ENCODE results near the gene GTF3C5.
"Not testable (repeated sequence)": the region's sequence is repeated elsewhere in the genome, so short reads cannot be mapped to it uniquely, and the experiment has no call there.

GTF3C5 gene

DNA sequence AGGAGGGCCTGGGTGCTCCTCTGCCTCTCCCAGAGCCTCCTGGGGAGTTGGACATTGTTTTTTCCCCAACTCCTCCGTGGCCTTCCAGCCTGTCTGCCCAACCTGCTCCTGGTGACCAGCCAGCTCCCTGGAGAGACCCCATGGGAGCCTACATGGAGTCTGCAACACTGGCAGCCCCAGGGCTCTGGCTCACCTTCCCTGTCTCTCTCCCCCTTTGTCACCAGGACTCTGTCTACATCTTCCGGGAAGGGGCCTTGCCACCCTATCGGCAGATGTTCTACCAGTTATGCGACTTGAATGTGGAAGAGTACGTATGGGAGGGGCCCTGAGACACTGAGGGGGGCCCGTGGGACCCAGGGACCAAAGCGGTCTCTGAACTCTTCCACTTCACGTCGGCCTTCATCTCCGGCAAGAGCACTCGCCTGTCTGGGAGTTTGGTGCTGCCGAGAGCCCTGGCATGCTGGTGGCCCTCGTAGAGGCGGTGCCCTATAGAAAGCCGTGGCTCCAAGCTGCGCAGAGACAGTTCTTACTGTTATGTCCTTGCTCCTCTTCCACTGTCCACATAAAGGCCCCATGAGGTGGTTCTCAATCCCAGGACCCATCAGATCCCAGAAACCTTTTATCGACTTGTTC lies 25.1 kb downstream of the GTF3C5 start:
- DNase-seq (ENCODE audit: low read depth): no peak

GRCh38 chr9:133056533-133056932 lies 25.7 kb downstream of the GTF3C5 start:
- DNase-seq (ENCODE audit: low read depth): no peak

- DNase-seq (ENCODE audit: low read depth): no peak
These were observed 26.2 kb downstream of the GTF3C5 start for GRCh38 chr9:133057006-133057405.

- DNase-seq (ENCODE audit: low read depth): no peak
These were observed 26.8 kb downstream of the GTF3C5 start for GRCh38 chr9:133057553-133057952.

DNA sequence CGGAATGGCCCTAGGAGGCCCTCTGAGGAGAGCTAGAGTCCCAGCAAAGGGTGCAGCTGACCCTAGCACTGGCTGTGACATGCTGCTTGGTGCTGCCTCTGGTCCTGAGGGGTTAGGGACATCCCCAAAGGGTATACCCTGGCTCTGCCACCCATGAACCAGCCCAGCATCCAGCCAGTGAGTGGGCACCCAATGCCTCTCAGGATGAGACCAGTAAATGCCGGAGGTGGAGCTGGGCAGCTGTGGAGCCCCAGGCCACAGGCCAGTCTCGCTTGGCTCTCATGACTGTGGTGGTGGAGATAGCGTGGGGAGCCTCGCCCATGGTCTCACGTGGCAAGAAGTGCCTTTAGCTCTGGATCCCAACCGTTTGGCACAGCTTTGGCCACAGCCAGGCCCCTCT lies 27.3 kb downstream of the GTF3C5 start:
- DNase-seq (ENCODE audit: low read depth): no peak

- DNase-seq (ENCODE audit: low read depth): no peak
These were observed 27.9 kb downstream of the GTF3C5 start for GRCh38 chr9:133058550-133059320.

DNA sequence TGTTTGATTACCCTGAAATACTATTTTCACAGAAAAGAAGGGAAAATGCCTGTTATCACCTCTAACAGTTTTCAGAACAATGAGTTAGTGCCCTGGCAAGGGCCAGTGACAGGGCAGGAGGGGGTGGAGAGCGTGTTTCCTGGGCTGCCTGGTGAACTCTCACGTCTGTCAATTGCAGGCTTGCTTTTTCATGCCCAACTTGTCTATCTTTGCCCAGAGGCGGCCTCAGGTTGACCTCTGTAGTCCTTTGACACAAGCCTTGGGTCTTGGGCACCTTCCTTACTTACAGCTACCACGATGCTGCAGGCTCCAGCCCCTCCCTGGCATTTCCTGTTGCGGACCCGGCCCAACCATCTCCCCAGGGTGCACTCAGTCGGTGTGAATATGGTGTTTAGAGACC lies 28.8 kb downstream of the GTF3C5 start:
- no peak for DNase-seq (ENCODE audit: low read depth)

DNA sequence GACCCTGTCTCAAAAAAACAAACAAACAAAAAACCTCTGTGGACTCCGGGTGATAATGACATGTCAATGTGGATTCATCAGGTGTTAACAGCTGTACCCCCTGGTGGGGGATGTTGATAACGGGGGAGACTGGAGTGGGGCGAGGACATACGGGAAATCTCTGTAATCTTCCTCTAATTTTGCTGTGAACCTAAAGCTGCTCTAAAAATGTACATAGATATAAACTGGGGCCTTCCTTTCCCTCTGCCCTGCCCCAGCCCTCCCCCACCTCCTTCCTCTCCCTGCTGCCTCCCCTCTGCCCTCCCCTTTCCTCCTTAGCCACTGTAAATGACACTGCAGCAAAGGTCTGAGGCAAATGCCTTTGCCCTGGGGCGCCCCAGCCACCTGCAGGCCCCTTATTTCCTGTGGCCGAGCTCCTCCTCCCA lies 29.6 kb downstream of the GTF3C5 start:
- DNase-seq (ENCODE audit: low read depth): no peak

- DNase-seq (ENCODE audit: low read depth): not testable (repeated sequence)
These were observed 30.4 kb downstream of the GTF3C5 start for GRCh38 chr9:133061019-133061763.

DNA sequence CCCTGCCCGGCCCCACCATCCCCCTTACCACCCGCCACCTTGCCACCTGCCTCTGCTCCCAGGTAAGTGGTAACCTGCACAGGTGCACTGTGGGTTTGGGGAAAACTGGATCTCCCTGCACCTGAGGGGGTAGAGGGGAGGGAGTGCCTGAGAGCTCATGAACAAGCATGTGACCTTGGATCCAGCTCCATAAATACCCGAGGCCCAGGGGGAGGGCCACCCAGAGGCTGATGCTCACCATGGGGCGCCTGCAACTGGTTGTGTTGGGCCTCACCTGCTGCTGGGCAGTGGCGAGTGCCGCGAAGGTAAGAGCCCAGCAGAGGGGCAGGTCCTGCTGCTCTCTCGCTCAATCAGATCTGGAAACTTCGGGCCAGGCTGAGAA lies 31.0 kb downstream of the GTF3C5 start, which contains the start of gene CEL:
Gene CEL, plus strand, starts transcription at position 218 of the 382 bp plus-strand sequence. Its CDS starts 22 bp downstream, at position 240.
- not testable (repeated sequence) for DNase-seq (ENCODE audit: low read depth)

- DNase-seq (ENCODE audit: low read depth): not testable (repeated sequence)
These were observed 31.8 kb downstream of the GTF3C5 start for GRCh38 chr9:133062569-133062968.

DNA sequence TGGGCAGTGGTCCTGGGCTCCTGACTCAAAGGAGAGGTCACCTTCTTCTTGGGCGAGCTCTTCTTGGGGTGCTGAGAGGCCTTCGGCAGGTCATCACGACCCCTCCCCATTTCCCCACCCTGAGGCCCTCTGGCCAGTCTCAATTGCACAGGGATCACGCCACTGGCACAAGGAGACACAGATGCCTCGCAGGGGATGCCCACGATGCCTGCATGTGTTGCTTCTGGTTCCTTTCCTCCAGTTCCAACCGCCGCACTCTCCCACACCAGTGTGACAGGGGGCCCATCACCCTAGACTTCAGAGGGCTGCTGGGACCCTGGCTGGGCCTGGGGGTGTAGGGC lies 32.3 kb downstream of the GTF3C5 start:
- DNase-seq (ENCODE audit: low read depth): no peak

GRCh38 chr9:133063500-133064231 lies 32.9 kb downstream of the GTF3C5 start:
- DNase-seq (ENCODE audit: low read depth): no peak

DNA sequence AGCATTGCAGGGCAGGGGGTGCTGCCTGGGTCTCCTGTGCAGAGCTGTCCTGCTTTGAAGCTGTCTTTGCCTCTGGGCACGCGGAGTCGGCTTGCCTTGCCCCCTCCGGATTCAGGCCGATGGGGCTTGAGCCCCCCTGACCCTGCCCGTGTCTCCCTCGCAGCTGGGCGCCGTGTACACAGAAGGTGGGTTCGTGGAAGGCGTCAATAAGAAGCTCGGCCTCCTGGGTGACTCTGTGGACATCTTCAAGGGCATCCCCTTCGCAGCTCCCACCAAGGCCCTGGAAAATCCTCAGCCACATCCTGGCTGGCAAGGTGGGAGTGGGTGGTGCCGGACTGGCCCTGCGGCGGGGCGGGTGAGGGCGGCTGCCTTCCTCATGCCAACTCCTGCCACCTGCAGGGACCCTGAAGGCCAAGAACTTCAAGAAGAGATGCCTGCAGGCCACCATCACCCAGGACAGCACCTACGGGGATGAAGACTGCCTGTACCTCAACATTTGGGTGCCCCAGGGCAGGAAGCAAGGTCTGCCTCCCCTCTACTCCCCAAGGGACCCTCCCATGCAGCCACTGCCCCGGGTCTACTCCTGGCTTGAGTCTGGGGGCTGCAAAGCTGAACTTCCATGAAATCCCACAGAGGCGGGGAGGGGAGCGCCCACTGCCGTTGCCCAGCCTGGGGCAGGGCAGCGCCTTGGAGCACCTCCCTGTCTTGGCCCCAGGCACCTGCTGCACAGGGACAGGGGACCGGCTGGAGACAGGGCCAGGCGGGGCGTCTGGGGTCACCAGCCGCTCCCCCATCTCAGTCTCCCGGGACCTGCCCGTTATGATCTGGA lies 33.7 kb downstream of the GTF3C5 start:
- no peak for DNase-seq (ENCODE audit: low read depth)

DNA sequence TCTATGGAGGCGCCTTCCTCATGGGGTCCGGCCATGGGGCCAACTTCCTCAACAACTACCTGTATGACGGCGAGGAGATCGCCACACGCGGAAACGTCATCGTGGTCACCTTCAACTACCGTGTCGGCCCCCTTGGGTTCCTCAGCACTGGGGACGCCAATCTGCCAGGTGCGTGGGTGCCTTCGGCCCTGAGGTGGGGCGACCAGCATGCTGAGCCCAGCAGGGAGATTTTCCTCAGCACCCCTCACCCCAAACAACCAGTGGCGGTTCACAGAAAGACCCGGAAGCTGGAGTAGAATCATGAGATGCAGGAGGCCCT lies 34.2 kb downstream of the GTF3C5 start:
- no peak for DNase-seq (ENCODE audit: low read depth)

GRCh38 chr9:133066181-133066983 lies 35.6 kb downstream of the GTF3C5 start:
- no peak for DNase-seq (ENCODE audit: low read depth)

DNA sequence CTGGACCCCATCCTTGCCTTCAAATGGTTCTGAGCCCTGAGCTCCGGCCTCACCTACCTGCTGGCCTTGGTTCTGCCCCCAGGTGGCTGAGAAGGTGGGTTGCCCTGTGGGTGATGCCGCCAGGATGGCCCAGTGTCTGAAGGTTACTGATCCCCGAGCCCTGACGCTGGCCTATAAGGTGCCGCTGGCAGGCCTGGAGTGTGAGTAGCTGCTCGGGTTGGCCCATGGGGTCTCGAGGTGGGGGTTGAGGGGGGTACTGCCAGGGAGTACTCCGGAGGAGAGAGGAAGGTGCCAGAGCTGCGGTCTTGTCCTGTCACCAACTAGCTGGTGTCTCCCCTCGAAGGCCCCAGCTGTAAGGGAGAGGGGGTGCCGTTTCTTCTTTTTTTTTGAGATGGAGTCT lies 36.2 kb downstream of the GTF3C5 start:
- DNase-seq (ENCODE audit: low read depth): no peak

DNA sequence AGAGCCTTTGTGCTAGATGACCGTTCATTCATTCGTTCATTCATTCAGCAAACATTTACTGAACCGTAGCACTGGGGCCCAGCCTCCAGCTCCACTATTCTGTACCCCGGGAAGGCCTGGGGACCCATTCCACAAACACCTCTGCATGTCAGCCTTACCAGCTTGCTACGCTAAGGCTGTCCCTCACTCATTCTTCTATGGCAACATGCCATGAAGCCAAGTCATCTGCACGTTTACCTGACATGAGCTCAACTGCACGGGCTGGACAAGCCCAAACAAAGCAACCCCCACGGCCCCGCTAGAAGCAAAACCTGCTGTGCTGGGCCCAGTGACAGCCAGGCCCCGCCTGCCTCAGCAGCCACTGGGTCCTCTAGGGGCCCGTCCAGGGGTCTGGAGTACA lies 37.0 kb downstream of the GTF3C5 start:
- no peak for DNase-seq (ENCODE audit: low read depth)

GRCh38 chr9:133068431-133068830 lies 37.6 kb downstream of the GTF3C5 start:
- not testable (repeated sequence) for DNase-seq (ENCODE audit: low read depth)

DNA sequence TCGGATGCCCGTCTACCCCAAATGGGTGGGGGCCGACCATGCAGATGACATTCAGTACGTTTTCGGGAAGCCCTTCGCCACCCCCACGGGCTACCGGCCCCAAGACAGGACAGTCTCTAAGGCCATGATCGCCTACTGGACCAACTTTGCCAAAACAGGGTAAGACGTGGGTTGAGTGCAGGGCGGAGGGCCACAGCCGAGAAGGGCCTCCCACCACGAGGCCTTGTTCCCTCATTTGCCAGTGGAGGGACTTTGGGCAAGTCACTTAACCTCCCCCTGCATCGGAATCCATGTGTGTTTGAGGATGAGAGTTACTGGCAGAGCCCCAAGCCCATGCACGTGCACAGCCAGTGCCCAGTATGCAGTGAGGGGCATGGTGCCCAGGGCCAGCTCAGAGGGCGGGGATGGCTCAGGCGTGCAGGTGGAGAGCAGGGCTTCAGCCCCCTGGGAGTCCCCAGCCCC lies 39.7 kb downstream of the GTF3C5 start:
- not testable (repeated sequence) for DNase-seq (ENCODE audit: low read depth)

DNA sequence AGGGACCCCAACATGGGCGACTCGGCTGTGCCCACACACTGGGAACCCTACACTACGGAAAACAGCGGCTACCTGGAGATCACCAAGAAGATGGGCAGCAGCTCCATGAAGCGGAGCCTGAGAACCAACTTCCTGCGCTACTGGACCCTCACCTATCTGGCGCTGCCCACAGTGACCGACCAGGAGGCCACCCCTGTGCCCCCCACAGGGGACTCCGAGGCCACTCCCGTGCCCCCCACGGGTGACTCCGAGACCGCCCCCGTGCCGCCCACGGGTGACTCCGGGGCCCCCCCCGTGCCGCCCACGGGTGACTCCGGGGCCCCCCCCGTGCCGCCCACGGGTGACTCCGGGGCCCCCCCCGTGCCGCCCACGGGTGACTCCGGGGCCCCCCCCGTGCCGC lies 40.2 kb downstream of the GTF3C5 start:
- not testable (repeated sequence) for DNase-seq (ENCODE audit: low read depth)
